Stimulated activated CD8-positive, alpha-beta memory T cell treated with anti-CD3 and anti-CD28 coated beads, Interleukin-7, amount 100 ng/mL, for 1 hour (primary cell): ENCODE measurements around the gene TMEFF2.

Experiments used
- DNase-seq, 2 donors: peaks; one replicate each; pipeline ENCODE4 v3.0.0-alpha.2; 2020; ENCODE audit warnings: low read depth in 2 of 2

TMEFF2 gene

GRCh38 chr2:192011196-192011595, 183.5 kb downstream of the TMEFF2 start:
- no peak for DNase-seq

- DNase-seq, result no peak
These were observed 184.7 kb downstream of the TMEFF2 start for GRCh38 chr2:192010073-192010472.

GRCh38 chr2:192007581-192008228, 187.0 kb downstream of the TMEFF2 start:
- DNase-seq, result no peak

- no peak for DNase-seq
These were observed 189.5 kb downstream of the TMEFF2 start for GRCh38 chr2:192005211-192005610.

GRCh38 chr2:192004188-192004963, 190.4 kb downstream of the TMEFF2 start:
- DNase-seq, result no peak

- DNase-seq, result no peak
These were observed 192.3 kb downstream of the TMEFF2 start for GRCh38 chr2:192002418-192002817.

- DNase-seq, result no peak
These were observed 194.3 kb downstream of the TMEFF2 start for GRCh38 chr2:192000196-192000980.

GRCh38 chr2:191999101-191999841, 195.5 kb downstream of the TMEFF2 start:
- no peak for DNase-seq

GRCh38 chr2:191995285-191995684, 199.4 kb downstream of the TMEFF2 start:
- DNase-seq, result no peak

GRCh38 chr2:191994749-191995148, 200.0 kb downstream of the TMEFF2 start:
- DNase-seq, result no peak

GRCh38 chr2:191991442-191991841, 203.3 kb downstream of the TMEFF2 start:
- DNase-seq, result no peak

- no peak for DNase-seq
These were observed 209.0 kb downstream of the TMEFF2 start for GRCh38 chr2:191985740-191986139.

- no peak for DNase-seq
These were observed 211.1 kb downstream of the TMEFF2 start for GRCh38 chr2:191983591-191983990.

- DNase-seq, result no peak
These were observed 211.5 kb downstream of the TMEFF2 start for GRCh38 chr2:191983186-191983585.

- no peak for DNase-seq
These were observed 213.0 kb downstream of the TMEFF2 start for GRCh38 chr2:191981706-191982105.

GRCh38 chr2:191980483-191980882, 214.2 kb downstream of the TMEFF2 start:
- DNase-seq, result no peak

- DNase-seq, result no peak
These were observed 215.5 kb downstream of the TMEFF2 start for GRCh38 chr2:191979221-191979730.

GRCh38 chr2:191977754-191978153, 217.0 kb downstream of the TMEFF2 start:
- DNase-seq, result no peak

- DNase-seq, result no peak
These were observed 218.3 kb downstream of the TMEFF2 start for GRCh38 chr2:191976436-191976835.

GRCh38 chr2:191974676-191975075, 220.1 kb downstream of the TMEFF2 start:
- no peak for DNase-seq

GRCh38 chr2:191970867-191971266, 223.9 kb downstream of the TMEFF2 start:
- DNase-seq, result no peak

- no peak for DNase-seq
These were observed 226.6 kb downstream of the TMEFF2 start for GRCh38 chr2:191968120-191968519.
